ENCODE measurements around the gene DCLK1.

GRCh38 chr13:35792911-35793310 lies 338.3 kb downstream of the DCLK1 start:
- TF ChIP-seq NFRKB (IDR thresholded peaks at IDR 0.05) (no peak), FOXA1 (IDR thresholded peaks at IDR 0.05) (no peak), HDGF (IDR thresholded peaks at IDR 0.05; ENCODE audit: borderline replicate concordance) (no peak), L3MBTL2 (conservative IDR thresholded peaks at IDR 0.05) (no peak), BHLHE40 (IDR thresholded peaks at IDR 0.05; ENCODE audit: borderline replicate concordance) (no peak), LEF1 (IDR thresholded peaks at IDR 0.05; ENCODE audit: borderline replicate concordance) (no peak), FOXK2 (IDR thresholded peaks at IDR 0.05) (no peak), SP1 (IDR thresholded peaks at IDR 0.05) (no peak), ELF4 (IDR thresholded peaks at IDR 0.05) (no peak), PKNOX1 (IDR thresholded peaks at IDR 0.05) (no peak), FOXM1 (IDR thresholded peaks at IDR 0.05; ENCODE audit: borderline replicate concordance) (no peak)

Data from HEK293T (cell line).